OCI-LY1 (cell line): ENCODE results near the gene SLC25A21.

Experiments
- EZH2 ChIP-seq: fragments of 200-600 bp; sonication (generic), shearing (Covaris generic); IDR thresholded peaks from 2 replicates; pipeline ENCODE4 v1.8.0; 2017; ENCODE audit warnings: borderline replicate concordance, mixed run types, mild to moderate bottlenecking, antibody characterized with exemption, low read length, moderate library complexity, mixed read lengths
- TF ChIP-seq, protein P1 (sequence below): fragments of 200-600 bp; sonication (generic), shearing (Covaris generic); IDR thresholded peaks from 2 replicates; pipeline ENCODE4 v1.5.1; 2017; ENCODE audit warnings: mild to moderate bottlenecking, antibody characterized with exemption, low read length, moderate library complexity, mixed read lengths

DNA sequence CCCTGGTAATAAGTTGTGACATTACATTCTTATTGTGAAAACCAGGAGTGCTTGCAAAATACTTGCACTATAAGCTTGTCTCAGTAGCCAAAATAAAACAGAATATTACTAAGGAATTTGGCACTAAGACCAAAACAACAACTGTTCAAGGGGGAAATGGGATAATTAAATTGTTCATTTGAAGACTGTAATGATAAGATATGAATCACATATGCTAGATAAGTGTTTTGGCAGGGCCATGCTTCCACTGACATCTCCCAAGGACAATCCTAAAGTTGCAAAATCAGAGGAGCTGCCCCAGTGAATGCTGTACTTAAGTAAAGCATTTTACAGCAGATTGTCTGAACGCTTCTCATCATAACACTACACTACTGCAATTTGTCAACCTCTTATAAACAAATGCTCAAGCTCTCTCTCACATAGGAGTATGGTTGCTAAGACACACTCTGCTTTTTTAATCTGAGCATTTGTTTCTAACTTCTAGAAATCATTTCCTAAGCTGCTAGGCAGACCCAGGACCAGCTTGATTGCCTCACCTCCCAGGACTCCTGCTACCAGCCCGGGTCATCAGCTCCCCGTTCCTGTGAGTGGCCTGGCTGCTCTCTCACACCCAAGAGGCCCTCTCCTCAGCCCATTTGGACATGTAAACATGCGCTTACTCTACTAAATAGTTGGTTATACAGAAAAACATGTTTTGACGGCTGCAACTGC is 319.3 kb downstream of the SLC25A21 start:
- TF ChIP-seq, protein P1, sequence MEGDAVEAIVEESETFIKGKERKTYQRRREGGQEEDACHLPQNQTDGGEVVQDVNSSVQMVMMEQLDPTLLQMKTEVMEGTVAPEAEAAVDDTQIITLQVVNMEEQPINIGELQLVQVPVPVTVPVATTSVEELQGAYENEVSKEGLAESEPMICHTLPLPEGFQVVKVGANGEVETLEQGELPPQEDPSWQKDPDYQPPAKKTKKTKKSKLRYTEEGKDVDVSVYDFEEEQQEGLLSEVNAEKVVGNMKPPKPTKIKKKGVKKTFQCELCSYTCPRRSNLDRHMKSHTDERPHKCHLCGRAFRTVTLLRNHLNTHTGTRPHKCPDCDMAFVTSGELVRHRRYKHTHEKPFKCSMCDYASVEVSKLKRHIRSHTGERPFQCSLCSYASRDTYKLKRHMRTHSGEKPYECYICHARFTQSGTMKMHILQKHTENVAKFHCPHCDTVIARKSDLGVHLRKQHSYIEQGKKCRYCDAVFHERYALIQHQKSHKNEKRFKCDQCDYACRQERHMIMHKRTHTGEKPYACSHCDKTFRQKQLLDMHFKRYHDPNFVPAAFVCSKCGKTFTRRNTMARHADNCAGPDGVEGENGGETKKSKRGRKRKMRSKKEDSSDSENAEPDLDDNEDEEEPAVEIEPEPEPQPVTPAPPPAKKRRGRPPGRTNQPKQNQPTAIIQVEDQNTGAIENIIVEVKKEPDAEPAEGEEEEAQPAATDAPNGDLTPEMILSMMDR: no peak
- TF ChIP-seq EZH2: no peak
